Memory B cell (primary cell): ENCODE measurements around the gene NUBP1.

Experiments
- ATAC-seq: fragments of 150-1000 bp; cut with Tn5 transposase; 2 replicates; pipeline ENCODE4 v1.10.0; 2021; ENCODE audit warnings: low read depth, mild to moderate bottlenecking, moderate library complexity
- DNase-seq, 2 donors: peaks; one replicate each; pipeline ENCODE4 v3.0.0; 2022; ENCODE audit warnings: low spot score in 2 of 2
- H3K27ac Mint-ChIP-seq: one replicate; pipeline ENCODE4 v1.8.0; 2022; ENCODE audit warnings: mild to moderate bottlenecking, moderate library complexity, mixed read lengths
- H3K27me3 Mint-ChIP-seq: one replicate; pipeline ENCODE4 v1.8.0; 2022; ENCODE audit warnings: mixed read lengths
- H3K36me3 Mint-ChIP-seq: one replicate; pipeline ENCODE4 v1.8.0; 2022; ENCODE audit warnings: mild to moderate bottlenecking, mixed read lengths
- H3K4me1 Mint-ChIP-seq: one replicate; pipeline ENCODE4 v1.8.0; 2022; ENCODE audit warnings: mixed read lengths
- H3K4me3 Mint-ChIP-seq: one replicate; pipeline ENCODE4 v1.8.0; 2022; ENCODE audit warnings: mild to moderate bottlenecking, moderate library complexity, mixed read lengths
- H3K9me3 Mint-ChIP-seq: one replicate; pipeline ENCODE4 v1.8.0; 2022; ENCODE audit warnings: mixed read lengths

The NUBP1 gene

DNA sequence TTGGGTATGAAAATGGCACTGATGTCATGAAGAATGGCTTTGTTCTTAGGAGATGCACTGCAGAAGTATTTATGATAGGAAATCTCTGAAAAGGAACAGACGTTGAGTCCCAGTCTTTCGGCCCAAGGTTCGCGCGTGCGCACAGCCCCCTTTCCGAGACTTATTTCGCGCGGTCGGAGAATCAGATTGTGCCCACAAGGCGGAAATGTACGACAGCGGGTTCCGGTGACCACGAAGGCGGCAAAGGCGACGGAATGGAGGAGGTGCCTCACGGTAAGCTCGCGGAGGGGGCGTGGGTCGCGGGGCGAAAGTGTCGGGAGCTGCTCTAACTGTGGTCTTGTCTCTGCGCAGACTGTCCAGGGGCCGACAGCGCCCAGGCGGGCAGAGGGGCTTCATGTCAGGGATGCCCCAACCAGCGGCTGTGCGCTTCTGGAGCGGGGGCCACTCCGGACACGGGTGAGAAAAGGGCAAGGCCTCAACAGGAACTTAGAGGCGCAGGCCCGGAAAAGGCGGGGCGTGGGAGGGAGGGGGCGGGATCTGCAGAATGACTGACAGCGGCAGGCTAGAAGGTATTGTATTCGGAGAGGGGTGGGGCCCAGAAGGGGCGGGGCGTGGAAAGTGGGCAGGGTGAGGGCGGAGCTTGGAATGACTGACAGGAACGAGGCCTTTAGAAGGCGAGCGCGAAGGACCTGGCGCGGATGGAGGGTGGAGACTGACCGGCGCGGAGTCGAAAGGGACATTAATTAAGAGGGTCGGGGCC is at the start of gene NUBP1:
Gene NUBP1 (plus strand): TSS at position 233 of the 760 bp plus-strand sequence. CDS start 22 bp downstream, at position 255.
- Mint-ChIP-seq H3K27ac (peak within 1 kb of the TSS; percentile 94), H3K4me3 (peak within 1 kb of the TSS; percentile 88), H3K4me1 (peaks cover 35% of the 10 kb centered on the region), H3K36me3 (peaks cover 13% of the 10 kb centered on the region), H3K27me3 (no peaks in the 10 kb centered on the region), H3K9me3 (no peaks in the 10 kb centered on the region)
- DNase-seq: peak; percentile 98 to 99
- peak; percentile 87 for ATAC-seq

DNA sequence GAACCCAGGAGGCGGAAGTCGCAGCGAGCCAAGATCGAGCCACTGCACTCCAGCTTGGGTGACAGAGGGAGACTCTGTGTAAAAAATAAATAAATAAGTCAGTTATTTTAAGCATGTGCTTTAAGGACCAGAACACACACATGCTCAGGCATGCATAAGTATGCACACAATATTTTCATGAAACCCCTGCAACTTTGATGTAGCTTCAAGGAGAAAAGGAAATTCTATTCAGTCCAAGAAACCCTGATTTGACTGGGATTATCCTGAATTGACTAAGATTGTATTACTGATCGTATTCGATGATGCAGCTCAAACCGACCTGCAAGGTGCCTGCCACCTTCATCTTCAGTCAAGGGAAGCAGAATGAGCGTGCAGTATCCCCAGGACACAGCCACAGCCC is 49.8 kb upstream of the NUBP1 start:
- DNase-seq: no peak
- H3K4me3 Mint-ChIP-seq: no peak overlapping the region
- no peak overlapping the region for H3K27ac Mint-ChIP-seq
- H3K27me3 Mint-ChIP-seq: peaks cover 11% of the 10 kb centered on the region
- ATAC-seq: no peak
- peaks cover 3% of the 10 kb centered on the region for H3K9me3 Mint-ChIP-seq
- H3K4me1 Mint-ChIP-seq: no peaks in the 10 kb centered on the region
- H3K36me3 Mint-ChIP-seq: peaks cover 3% of the 10 kb centered on the region

DNA sequence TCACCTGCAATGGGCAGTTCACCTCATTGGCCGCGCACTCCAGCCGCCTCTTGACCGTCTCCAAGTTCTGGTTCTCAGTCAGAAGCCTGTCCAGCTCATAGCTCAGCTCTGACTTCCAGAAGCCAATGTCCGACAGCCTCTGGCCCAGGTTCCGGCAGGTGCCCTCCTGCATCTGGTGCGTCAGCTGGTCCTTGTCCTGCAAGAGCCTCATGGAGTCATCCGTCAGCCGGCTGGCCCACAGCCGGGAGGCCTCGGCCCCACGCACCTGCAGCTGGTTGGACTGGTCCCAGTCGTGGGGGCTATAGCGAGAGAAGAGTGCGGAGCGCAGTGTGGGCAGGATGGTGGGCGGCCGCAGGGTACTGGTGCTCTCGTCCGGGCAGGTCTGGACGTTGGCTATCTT is 49.3 kb upstream of the NUBP1 start:
- no peak overlapping the region for H3K27ac Mint-ChIP-seq
- peaks cover 11% of the 10 kb centered on the region for H3K27me3 Mint-ChIP-seq
- H3K4me3 Mint-ChIP-seq: no peak overlapping the region
- DNase-seq: no peak
- H3K36me3 Mint-ChIP-seq: peaks cover 3% of the 10 kb centered on the region
- H3K9me3 Mint-ChIP-seq: peaks cover 3% of the 10 kb centered on the region
- no peak for ATAC-seq
- no peaks in the 10 kb centered on the region for H3K4me1 Mint-ChIP-seq

DNA sequence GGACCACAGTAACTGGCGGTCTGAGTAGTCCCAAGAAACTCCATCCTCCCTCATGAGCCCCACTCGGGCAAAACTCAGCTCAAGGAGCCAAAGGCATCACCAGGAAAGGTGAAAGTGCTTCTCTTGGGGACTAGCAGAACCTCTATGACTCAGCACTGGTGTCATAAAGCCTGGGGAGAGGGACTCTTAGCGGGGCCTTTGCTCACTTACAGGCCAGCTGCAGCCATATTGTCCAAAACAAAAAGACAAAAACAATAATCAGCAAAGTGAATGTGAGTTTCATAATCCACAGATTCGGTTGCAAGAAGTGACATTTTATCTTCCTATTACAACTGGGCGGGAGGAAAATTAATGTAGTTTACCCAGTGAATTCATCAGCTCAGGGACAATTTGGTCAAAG is 48.8 kb upstream of the NUBP1 start, which contains the start of gene TEKT5:
Gene TEKT5 (minus strand): TSS at position 101 of the 400 bp plus-strand sequence. CDS start 57 bp downstream, at position 44.
- DNase-seq (no peak), ATAC-seq (no peak)
- H3K4me1 Mint-ChIP-seq: no peaks in the 10 kb centered on the region
- peaks cover 3% of the 10 kb centered on the region for H3K36me3 Mint-ChIP-seq
- no peak within 1 kb of the TSS for H3K27ac Mint-ChIP-seq
- H3K27me3 Mint-ChIP-seq: peaks cover 10% of the 10 kb centered on the region
- peaks cover 3% of the 10 kb centered on the region for H3K9me3 Mint-ChIP-seq
- H3K4me3 Mint-ChIP-seq: no peak within 1 kb of the TSS

DNA sequence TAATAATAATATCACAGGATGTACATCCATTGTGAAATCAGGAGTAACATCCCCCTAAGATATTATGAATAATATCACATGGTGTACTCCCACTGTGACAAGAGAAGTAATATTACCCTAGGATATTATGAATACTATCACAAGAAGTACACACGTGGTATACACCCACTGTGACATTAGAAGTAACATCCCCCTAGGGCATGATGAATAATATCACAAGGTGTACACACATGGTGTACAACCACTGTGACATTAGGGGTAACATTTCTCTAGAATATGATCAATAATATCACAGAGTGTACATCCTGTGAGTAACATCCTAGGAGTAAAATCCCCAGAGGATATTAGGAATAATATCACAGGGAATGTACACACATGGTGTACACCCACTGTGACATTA is 43.9 kb upstream of the NUBP1 start:
- Mint-ChIP-seq H3K27me3 (no peaks in the 10 kb centered on the region), H3K4me1 (no peaks in the 10 kb centered on the region), H3K36me3 (no peaks in the 10 kb centered on the region), H3K27ac (no peak overlapping the region), H3K4me3 (no peak overlapping the region), H3K9me3 (no peaks in the 10 kb centered on the region)
- ATAC-seq (no peak), DNase-seq (no peak)

DNA sequence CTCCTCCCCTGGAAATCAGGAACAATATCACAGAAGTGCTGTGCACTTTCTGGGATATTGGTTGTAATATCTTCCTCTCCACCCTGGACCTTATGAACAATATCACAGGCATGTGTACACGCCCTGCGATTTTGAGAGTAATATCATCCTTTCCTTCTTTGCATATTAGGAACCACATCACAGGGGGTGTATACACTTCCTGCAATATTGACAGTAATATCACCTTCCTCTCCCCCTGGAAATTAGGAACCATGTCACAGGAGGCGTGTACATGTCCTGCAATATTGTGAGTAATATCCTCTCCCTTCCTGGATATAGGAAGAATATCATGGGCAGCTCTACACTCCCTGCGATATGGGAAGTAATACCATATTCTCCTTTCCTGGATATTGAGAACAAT is 34.7 kb upstream of the NUBP1 start:
- ATAC-seq: no peak
- no peak overlapping the region for H3K27ac Mint-ChIP-seq

DNA sequence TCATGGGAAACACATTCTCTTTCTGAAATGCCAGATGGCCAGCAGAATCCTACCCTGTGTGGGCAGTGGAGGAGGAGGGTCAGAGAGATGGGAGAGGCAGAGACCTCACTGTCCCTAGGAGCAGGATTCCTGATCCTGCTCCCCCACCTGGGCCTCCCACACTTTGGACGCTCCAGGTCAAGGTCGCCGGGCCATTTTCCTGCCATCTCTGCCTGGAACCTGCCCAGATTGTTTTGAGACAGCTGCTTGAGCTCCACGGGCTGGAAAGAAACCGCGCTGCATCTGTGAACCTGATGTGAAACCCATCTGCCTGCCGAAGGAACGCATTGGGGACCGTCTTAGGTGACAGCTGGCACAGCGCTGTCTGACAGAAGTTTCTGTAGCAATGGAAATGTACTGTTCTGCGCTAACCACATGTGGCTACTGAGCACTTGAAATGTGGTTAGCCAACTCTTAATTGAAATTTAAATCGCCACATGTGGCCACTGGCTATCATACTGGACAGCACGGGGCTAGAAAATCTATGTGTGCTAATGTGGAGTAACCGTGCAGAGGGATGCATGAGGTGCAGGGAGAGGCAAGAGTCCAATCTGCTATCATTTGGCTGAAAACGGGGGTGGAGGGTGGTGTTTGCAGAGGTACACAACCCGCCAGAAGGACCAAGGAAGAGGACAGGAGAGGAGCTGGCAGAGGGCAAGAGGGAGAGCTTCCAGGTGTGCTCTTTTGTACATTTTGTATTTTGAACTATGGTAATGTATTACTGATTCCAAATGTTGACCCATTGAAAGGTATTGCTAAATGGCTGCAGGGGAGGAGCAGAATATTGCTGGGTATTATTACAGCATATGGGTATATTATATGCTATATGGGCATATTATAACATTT is 15.4 kb upstream of the NUBP1 start:
- ATAC-seq (no peak), DNase-seq (no peak)
- H3K4me3 Mint-ChIP-seq: no peak overlapping the region
- H3K9me3 Mint-ChIP-seq: peaks cover under 1% of the 10 kb centered on the region
- peaks cover under 1% of the 10 kb centered on the region for H3K36me3 Mint-ChIP-seq
- no peaks in the 10 kb centered on the region for H3K27me3 Mint-ChIP-seq
- H3K4me1 Mint-ChIP-seq: no peaks in the 10 kb centered on the region
- H3K27ac Mint-ChIP-seq: no peak overlapping the region

More for the DNA sequence above, 34.7 kb upstream of the NUBP1 start:
- Mint-ChIP-seq H3K36me3 (no peaks in the 10 kb centered on the region), H3K4me1 (peaks cover 4% of the 10 kb centered on the region), H3K9me3 (no peaks in the 10 kb centered on the region), H3K4me3 (no peak overlapping the region), H3K27me3 (peaks cover 9% of the 10 kb centered on the region)
- no peak for DNase-seq

DNA sequence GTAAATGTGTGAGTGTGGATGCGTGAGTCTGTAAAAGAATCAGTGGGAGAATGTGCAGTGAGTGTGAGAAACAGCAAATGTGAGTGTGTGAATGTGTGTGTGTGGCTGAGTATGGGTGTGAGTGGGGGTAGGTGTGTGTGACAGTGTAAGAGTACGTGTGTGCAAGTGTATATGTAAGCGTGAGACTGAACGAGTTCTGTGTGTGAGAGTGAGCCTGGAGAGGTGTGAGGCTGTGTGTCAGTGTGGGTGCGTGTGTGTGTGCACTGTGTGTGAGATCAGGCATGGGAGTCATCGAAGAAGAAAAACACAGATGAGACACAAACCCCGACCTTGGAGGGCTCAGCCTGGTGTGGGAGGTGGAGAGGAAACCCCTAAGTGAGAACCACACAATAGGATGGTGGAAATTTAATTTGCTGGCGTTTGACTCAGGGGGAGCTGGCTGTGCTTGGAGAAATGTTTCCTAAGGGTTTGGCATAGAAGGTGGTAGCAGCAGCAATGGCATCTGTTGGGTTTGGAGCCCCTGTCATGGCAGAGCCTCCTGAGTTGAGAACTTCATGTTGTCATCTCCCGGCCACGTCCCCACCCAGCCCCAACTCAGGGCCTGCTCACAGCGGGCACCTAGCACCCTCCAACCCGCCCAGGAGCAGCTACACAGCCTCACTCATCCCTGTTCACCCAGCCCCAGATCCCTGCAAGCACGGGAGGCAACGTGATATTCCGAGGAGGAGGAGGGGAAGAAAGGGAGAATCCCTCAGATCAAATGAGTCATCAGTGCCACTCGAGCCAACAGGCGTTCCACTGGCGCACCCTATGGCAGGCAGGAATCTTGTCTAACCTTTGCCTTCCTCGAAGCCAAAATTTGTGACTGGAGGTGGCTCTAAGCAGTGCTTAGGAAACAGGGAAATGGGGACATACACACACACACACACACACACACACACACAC is 14.3 kb upstream of the NUBP1 start:
- no peak for DNase-seq
- H3K4me3 Mint-ChIP-seq: no peak overlapping the region

DNA sequence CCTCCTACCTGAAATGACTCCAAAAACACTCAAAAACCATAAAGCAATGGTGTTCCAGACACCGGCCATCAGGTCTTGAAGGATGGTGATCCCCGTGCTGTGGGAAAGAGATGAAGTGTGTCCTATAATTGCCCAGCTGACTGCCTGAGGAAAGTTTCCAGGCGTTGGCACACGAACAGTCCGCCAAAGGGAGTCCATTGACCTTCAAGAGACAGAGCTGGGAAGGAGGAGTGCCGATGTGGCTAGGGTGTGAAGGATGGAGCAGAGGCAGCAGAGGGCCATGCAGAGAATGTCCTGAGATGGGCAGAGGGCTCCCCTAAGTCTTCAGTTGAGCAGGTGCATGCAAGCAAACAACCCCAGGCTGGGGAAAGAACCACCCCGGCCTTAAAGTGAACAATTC is 11.9 kb upstream of the NUBP1 start:
- H3K27me3 Mint-ChIP-seq: no peaks in the 10 kb centered on the region
- peaks cover 2% of the 10 kb centered on the region for H3K9me3 Mint-ChIP-seq
- H3K36me3 Mint-ChIP-seq: peaks cover 3% of the 10 kb centered on the region
- DNase-seq (no peak), ATAC-seq (no peak)
- no peaks in the 10 kb centered on the region for H3K4me1 Mint-ChIP-seq
- H3K27ac Mint-ChIP-seq: no peak overlapping the region
- H3K4me3 Mint-ChIP-seq: no peak overlapping the region

More for the DNA sequence above, 14.3 kb upstream of the NUBP1 start:
- H3K4me1 Mint-ChIP-seq: no peaks in the 10 kb centered on the region
- no peak overlapping the region for H3K27ac Mint-ChIP-seq
- ATAC-seq: no peak
- H3K36me3 Mint-ChIP-seq: peaks cover 3% of the 10 kb centered on the region
- peaks cover 2% of the 10 kb centered on the region for H3K9me3 Mint-ChIP-seq
- no peaks in the 10 kb centered on the region for H3K27me3 Mint-ChIP-seq

DNA sequence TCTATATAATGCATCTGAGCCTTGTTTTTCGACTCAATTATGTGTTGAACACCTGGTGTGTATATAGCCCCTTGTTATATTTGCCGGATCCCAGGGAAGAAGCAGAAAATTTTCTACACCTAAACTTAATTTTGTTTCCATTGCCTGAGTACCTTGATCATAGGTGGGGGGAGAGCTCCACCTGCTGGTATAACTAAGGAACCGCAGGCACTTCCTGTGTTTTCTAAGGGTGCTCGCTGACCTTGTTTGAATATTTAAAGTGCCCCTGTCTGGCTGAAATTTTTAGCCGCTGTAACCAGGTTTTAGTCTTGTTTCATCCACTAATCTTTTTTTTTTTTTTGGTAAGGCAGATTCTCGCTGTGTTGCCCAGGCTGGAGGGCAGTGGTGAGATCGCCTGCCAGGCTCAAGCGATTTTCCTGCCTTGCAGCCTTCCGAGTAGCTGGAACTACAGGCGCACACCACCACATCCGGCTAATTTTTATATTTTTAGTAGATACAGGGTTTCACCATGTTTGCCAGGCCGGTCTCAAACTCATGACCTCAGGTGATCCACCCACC is 6.5 kb upstream of the NUBP1 start:
- peak overlapping the region; percentile 86 for H3K27ac Mint-ChIP-seq

DNA sequence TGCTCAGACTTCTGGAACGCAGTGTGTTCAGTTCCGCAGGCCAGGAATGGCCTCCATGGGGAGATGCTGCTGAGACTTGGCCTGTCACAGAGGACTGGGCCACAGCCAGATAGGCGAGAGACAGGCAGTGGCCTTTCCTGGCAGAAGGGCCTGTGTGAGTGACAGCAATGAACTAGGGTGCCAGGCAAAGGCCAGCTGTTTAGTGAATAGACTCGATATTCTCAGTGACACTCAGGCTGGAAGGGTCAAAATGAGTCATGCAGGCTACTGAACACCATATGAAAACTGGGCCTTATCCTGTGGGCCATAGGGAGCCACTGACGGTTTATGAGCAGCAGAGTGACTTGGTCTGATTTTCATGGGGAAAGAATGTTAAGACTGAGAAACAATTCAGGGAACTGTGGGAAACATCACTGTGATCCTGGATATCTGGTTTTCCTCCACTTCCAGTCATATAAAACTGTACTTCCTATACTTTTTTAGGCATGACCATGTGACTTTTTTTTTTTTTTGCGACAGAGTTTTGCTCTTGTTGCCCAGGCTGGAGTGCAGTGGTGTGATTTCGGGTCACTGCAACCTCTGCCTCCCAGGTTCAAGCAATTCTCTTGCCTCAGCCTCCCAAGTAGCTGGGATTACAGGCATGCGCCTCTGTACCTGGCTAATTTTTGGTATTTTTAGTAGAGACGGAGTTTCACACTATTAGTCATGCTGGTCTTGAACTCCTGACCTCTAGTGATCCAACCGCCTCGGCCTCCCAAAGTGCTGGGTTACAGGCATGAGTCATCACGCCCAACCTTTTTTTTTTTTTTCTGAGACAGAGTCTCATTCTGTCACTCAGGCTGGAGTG is 5.2 kb upstream of the NUBP1 start:
- Mint-ChIP-seq H3K4me3 (peak overlapping the region; percentile 55), H3K9me3 (no peaks in the 10 kb centered on the region), H3K27me3 (no peaks in the 10 kb centered on the region), H3K27ac (peak overlapping the region; percentile 86), H3K4me1 (peaks cover 28% of the 10 kb centered on the region), H3K36me3 (peaks cover under 1% of the 10 kb centered on the region)
- ATAC-seq (no peak), DNase-seq (no peak)

More for the DNA sequence above, 6.5 kb upstream of the NUBP1 start:
- peak overlapping the region; percentile 85 for H3K4me3 Mint-ChIP-seq
- H3K4me1 Mint-ChIP-seq: peaks cover 24% of the 10 kb centered on the region
- H3K27me3 Mint-ChIP-seq: no peaks in the 10 kb centered on the region
- H3K36me3 Mint-ChIP-seq: peaks cover 3% of the 10 kb centered on the region
- peak; percentile 85 for ATAC-seq
- peaks cover 2% of the 10 kb centered on the region for H3K9me3 Mint-ChIP-seq
- DNase-seq: peak; percentile 78 to 85

DNA sequence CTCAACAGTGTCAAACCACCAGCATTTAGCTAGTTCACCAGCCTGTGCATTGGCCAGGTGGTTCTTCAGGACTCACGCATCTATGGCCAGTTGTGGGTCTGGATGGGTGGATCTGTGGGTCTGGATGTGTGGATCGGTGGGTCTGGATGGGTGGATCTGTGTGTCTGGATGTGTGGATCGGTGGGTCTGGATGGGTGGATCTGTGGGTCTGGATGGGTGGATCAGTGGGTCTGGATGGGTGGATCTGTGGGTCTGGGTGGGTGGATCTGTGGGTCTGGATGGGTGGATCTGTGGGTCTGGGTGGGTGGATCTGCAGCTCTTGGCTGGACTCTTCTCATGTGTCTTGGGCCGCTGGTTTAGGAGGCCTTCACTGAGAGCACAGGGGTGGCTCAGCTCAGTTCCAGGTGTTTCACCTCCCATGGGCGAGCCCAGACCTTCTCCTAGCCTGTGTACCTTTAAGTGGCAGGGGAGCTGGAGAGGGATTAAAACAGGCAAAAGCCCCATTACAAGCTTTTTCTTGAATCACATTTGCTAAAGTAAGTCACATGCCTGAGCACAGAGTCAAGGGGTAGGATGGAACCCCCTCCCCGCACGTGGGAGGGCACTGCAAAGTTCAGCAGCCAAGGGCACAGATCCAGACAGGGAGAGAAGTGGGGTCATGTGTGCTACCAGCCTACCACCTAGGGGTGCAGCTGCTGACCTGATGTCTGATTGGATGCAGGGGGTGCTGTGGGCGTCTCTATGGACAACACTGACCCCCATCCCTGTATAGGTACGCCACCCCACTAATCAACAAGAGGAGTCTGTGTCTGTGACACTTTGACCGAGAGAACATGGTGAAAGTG is 3.4 kb upstream of the NUBP1 start:
- Mint-ChIP-seq H3K4me1 (peaks cover 32% of the 10 kb centered on the region), H3K4me3 (no peak overlapping the region), H3K27ac (peak overlapping the region; percentile 85), H3K36me3 (peaks cover 2% of the 10 kb centered on the region), H3K9me3 (no peaks in the 10 kb centered on the region), H3K27me3 (no peaks in the 10 kb centered on the region)
- DNase-seq (no peak), ATAC-seq (no peak)
